GM12878 (cell line): ENCODE measurements around the gene TMEM14B. TPM values are rescaled to one million over a fixed set of nuclear protein-coding genes. Genes with fewer than 3 reads are reported as not detected.
"Not testable (repeated sequence)": the region's sequence is repeated elsewhere in the genome, so short reads cannot be mapped to it uniquely, and the experiment has no call there.

ENCODE experiments used
- ATAC-seq: fragments of 200-7000 bp; cut with Tn5 transposase; 3 replicates; pipeline ENCODE4 v1.9.1; 2020; ENCODE audit warnings: mild to moderate bottlenecking, moderate library complexity
- BruUV-seq: library from RNA; stranded (reverse); fragments of 400-500 nt; replicated peaks from 2 replicates; lab custom pipeline; 2021; lab: Mats Ljungman, UMichigan
- CTCF ChIA-PET: fragments of 300-600 bp; sonication (Branson Sonifier 250); formaldehyde crosslinking; extraction: SDS; loops from one replicate; lab custom pipeline; 2021; ENCODE audit warnings: inconsistent platforms; lab: Yijun Ruan, JAX
- POLR2A ChIA-PET: fragments of 350-600 bp; formaldehyde crosslinking; extraction: SDS; loops from one replicate; lab custom pipeline; 2021; ENCODE audit warnings: inconsistent platforms; lab: Charles Lee
- RAD21 ChIA-PET: fragments of 300-600 bp; sonication (Branson Sonifier 250); formaldehyde crosslinking; loops from one replicate; lab custom pipeline; 2023; ENCODE audit warnings: antibody characterized with exemption; ENCODE audit not compliant: unreplicated experiment; lab: Charles Lee
- SMC1A ChIA-PET: fragments of 300-600 bp; sonication (Branson Sonifier 250); formaldehyde crosslinking; loops from one replicate; lab custom pipeline; 2023; ENCODE audit not compliant: unreplicated experiment, uncharacterized antibody; lab: Charles Lee
- DNase-seq: peaks from one replicate; pipeline ENCODE4 v3.0.0-alpha.2; 2011; ENCODE audit warnings: low read depth, low spot score
- FAIRE-seq: peaks from 3 replicates; lab custom pipeline; 2011; peaks lifted over from hg19 to GRCh38; lab: Jason Lieb, UNC
- H2AFZ ChIP-seq: 2 replicates; pipeline ENCODE4 v1.6.0; 2011; ENCODE audit warnings: low read depth, low read length, control low read depth; ENCODE audit not compliant: control insufficient read depth
- H3K27ac ChIP-seq: 2 replicates; pipeline ENCODE4 v1.5.1; 2011; ENCODE audit warnings: control low read depth; ENCODE audit not compliant: control insufficient read depth, insufficient read depth
- H3K27me3 ChIP-seq, 2 experiments: replicated peaks in 1 of 2; 2 replicates each; pipeline versions ENCODE4 v1.6.0 to v1.6.1; 2011; ENCODE audit warnings: low read length in 1 of 2; ENCODE audit not compliant: control insufficient read depth in 2 of 2, insufficient read depth in 2 of 2
- H3K36me3 ChIP-seq, 2 experiments: 2 replicates each; pipeline ENCODE4 v1.5.1; 2011; ENCODE audit warnings: low read length in 1 of 2; ENCODE audit not compliant: control insufficient read depth in 2 of 2, insufficient read depth in 2 of 2
- H3K4me1 ChIP-seq: 2 replicates; pipeline ENCODE4 v1.6.1; 2011; ENCODE audit warnings: mild to moderate bottlenecking, low read length, moderate library complexity, mixed read lengths; ENCODE audit not compliant: control insufficient read depth, insufficient read depth
- H3K4me2 ChIP-seq: 2 replicates; pipeline ENCODE4 v1.6.0; 2011; ENCODE audit warnings: control low read depth; ENCODE audit not compliant: control insufficient read depth, insufficient read depth
- H3K4me3 ChIP-seq: fragments of 200-600 bp; sonication (generic); 2 replicates; pipeline ENCODE4 v1.5.1; 2016
- H3K79me2 ChIP-seq: 2 replicates; pipeline ENCODE4 v1.6.0; 2011; ENCODE audit warnings: low read length; ENCODE audit not compliant: control insufficient read depth, insufficient read depth
- H3K9ac ChIP-seq: 2 replicates; pipeline ENCODE4 v1.8.0; 2011; ENCODE audit warnings: low read length, control low read depth, mixed read lengths; ENCODE audit not compliant: control insufficient read depth, insufficient read depth
- H3K9me3 ChIP-seq: replicated peaks from 3 replicates; pipeline ENCODE4 v1.5.1; 2011; ENCODE audit warnings: mild to moderate bottlenecking, low read length; ENCODE audit not compliant: control insufficient read depth, insufficient read depth
- H4K20me1 ChIP-seq: 2 replicates; pipeline ENCODE4 v1.6.0; 2011; ENCODE audit not compliant: control insufficient read depth, insufficient read depth
- CBX5 ChIP-seq: sonication (generic); IDR thresholded peaks from 2 replicates; pipeline ENCODE4 v1.6.1; 2016; ENCODE audit warnings: low read depth, moderate library complexity, mild to moderate bottlenecking, inconsistent platforms
- CHD4 ChIP-seq: fragments of 200-600 bp; sonication (generic); IDR thresholded peaks from 2 replicates; pipeline ENCODE4 v1.6.1; 2016; ENCODE audit warnings: mild to moderate bottlenecking
- EED ChIP-seq: sonication (generic); IDR thresholded peaks from 2 replicates; pipeline ENCODE4 v1.6.1; 2016; ENCODE audit warnings: antibody characterized with exemption, low read depth
- EGR1 ChIP-seq, 2 experiments: IDR thresholded peaks; 1 replicate in 1 of 2; 2 replicates in 1 of 2; pipeline ENCODE4 v1.6.1; 2011 to 2012; ENCODE audit warnings: low read depth in 2 of 2, low read length in 2 of 2, borderline replicate concordance in 1 of 2, mild to moderate bottlenecking in 1 of 2, moderate library complexity in 1 of 2
- EP300 ChIP-seq, 2 experiments: fragments of 150-350 bp in 1 of 2; IDR thresholded peaks; 2 replicates each; pipeline ENCODE4 v1.6.1; 2011 to 2012; ENCODE audit warnings: low read depth in 2 of 2, low read length in 2 of 2, borderline replicate concordance in 1 of 2, improper control_type of control experiment in 1 of 2, inconsistent platforms in 1 of 2; ENCODE audit not compliant: control insufficient read depth in 1 of 2
- PAX8 ChIP-seq: fragments of 450-650 bp; IDR thresholded peaks from 2 replicates; pipeline ENCODE4 v1.6.1; 2017; ENCODE audit warnings: mild to moderate bottlenecking, moderate library complexity
- SPI1 ChIP-seq: IDR thresholded peaks from 2 replicates; pipeline ENCODE4 v1.6.1; 2011; ENCODE audit warnings: low read depth, mild to moderate bottlenecking, low read length, moderate library complexity, borderline replicate concordance; ENCODE audit not compliant: insufficient read depth
- SUZ12 ChIP-seq: fragments of 200-600 bp; sonication (generic); IDR thresholded peaks from one replicate; pipeline ENCODE4 v1.6.1; 2018; ENCODE audit warnings: antibody characterized with exemption, mild to moderate bottlenecking; ENCODE audit not compliant: unreplicated experiment
- TBL1XR1 ChIP-seq: IDR thresholded peaks from 2 replicates; pipeline ENCODE4 v1.6.1; 2012; ENCODE audit warnings: low read depth, low read length, improper control_type of control experiment
- ZNF274 ChIP-seq: IDR thresholded peaks from one replicate; pipeline ENCODE4 v1.8.0; 2011; ENCODE audit not compliant: insufficient read length, insufficient read depth
- WGBS: methylation state at CpG from one replicate; pipeline ENCODE4 v1.1.6; 2016; ENCODE audit warnings: low lambda C conversion rate; ENCODE audit not compliant: insufficient replicate concordance, insufficient coverage; ENCODE audit errors: missing lambda C conversion rate; 5-methylcytosine and 5-hydroxymethylcytosine counted together
- in situ Hi-C: fragments of 300-500 bp; cut with MboI; formaldehyde crosslinking; loops from 9 replicates; pipeline ENCODE4 v1.14.3; 2018; ENCODE audit warnings: mixed read lengths
- intact Hi-C: fragments of 100-400 bp; cut with micrococcal nuclease; formaldehyde crosslinking; loops from one replicate; pipeline ENCODE4 v1.14.2; 2022; ENCODE audit not compliant: unreplicated experiment
- polyA plus RNA-seq, 11 experiments: library from polyadenylated mRNA; depleted of rRNA in 4 of 11; unstranded in 6 of 11; stranded (reverse) in 5 of 11; fragments of >200 nt; fragmentation: Nextera tagmentation in 4 of 11; fragmentation: Illumina TruSeq in 1 of 11; extraction: Ambion mirVana in 4 of 11; extraction: Trizol in 1 of 11; gene quantifications; 1 replicate in 1 of 11; 2 replicates in 10 of 11; pipeline versions ENCODE4 v1.2.1 to v1.2.3, GENCODE V29; 2011 to 2016; ENCODE audit warnings: inconsistent platforms in 2 of 11, missing spikeins in 2 of 11, low read depth in 1 of 11
- total RNA-seq, 4 experiments: library from RNA; depleted of rRNA in 3 of 4; stranded (reverse); fragments of >200 nt in 3 of 4; fragmentation: Illumina TruSeq in 1 of 4; extraction: Trizol in 1 of 4; gene quantifications; 2 replicates each; pipeline versions ENCODE4 v1.2.1 to v1.2.3, GENCODE V29; 2013 to 2021
- TF ChIP-seq, protein P1 (sequence below): fragments of 450-650 bp; formaldehyde crosslinking; IDR thresholded peaks from 2 replicates; pipeline ENCODE4 v1.5.0; 2022; ENCODE audit warnings: mild to moderate bottlenecking, missing genetic modification characterization

The TMEM14B gene
- total and polyA plus RNA-seq, 10 of the 15 experiments (the other 5 are each of a cell fraction or from before 2014, with no cell fraction given), result 80.5 to 399 (median 136) TPM

DNA sequence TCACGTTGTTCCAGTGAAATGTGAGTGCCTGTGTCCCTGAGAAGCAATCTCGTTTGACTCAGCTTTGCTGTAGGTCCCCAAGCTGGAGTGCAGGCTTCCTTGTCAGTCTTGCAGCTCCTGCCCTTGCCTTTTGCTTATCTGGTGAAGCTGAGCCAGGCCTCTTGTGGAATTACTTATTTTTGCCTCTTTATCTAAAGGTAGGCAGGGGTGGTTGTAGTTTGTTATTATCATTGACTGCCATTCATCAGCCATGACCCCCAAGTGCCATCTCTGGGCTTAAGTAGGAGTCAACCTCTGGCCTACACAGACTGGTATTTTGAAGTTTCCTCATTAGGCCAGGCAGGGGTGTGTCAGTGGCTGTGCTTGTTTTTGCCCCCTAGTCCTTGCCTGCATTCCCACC, 2.1 kb downstream of the TMEM14B start (continued):
- TF ChIP-seq SUZ12 (no peak), ZNF274 (no peak), CHD4 (no peak), CBX5 (no peak), EGR1 (IDR thresholded peaks at IDR 0.05; ENCODE audit: borderline replicate concordance in 1 of 2, low read depth in 2 of 2, low read length in 2 of 2) (no peak), PAX8 (no peak), SPI1 (no peak), TBL1XR1 (no peak), EED (no peak), EP300 (IDR thresholded peaks at IDR 0.05; ENCODE audit: borderline replicate concordance in 1 of 2, control insufficient read depth in 1 of 2, low read depth in 2 of 2, low read length in 2 of 2) (no peak)
- TF ChIP-seq, protein P1, sequence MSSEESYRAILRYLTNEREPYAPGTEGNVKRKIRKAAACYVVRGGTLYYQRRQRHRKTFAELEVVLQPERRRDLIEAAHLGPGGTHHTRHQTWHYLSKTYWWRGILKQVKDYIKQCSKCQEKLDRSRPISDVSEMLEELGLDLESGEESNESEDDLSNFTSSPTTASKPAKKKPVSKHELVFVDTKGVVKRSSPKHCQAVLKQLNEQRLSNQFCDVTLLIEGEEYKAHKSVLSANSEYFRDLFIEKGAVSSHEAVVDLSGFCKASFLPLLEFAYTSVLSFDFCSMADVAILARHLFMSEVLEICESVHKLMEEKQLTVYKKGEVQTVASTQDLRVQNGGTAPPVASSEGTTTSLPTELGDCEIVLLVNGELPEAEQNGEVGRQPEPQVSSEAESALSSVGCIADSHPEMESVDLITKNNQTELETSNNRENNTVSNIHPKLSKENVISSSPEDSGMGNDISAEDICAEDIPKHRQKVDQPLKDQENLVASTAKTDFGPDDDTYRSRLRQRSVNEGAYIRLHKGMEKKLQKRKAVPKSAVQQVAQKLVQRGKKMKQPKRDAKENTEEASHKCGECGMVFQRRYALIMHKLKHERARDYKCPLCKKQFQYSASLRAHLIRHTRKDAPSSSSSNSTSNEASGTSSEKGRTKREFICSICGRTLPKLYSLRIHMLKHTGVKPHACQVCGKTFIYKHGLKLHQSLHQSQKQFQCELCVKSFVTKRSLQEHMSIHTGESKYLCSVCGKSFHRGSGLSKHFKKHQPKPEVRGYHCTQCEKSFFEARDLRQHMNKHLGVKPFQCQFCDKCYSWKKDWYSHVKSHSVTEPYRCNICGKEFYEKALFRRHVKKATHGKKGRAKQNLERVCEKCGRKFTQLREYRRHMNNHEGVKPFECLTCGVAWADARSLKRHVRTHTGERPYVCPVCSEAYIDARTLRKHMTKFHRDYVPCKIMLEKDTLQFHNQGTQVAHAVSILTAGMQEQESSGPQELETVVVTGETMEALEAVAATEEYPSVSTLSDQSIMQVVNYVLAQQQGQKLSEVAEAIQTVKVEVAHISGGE, result no peak

DNA sequence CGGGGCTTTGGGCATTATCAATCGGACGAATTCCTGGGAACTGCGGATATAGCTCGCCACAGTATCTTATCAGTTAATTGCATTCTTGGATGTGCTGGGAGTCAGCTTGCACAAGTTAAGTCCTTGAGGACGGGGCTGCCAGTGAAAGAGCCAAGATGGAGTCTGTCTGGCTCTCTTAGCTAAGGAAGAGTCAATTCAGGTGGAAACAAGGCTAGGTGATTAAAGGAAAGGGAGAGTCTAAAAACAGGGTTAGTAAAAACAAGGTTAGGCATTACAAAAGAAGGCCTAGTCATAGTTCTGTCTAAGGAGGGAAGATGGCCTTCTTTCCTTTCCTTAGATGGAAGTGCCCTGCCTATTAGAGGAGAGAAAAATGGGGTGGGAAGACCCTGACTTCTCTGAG, 3.0 kb downstream of the TMEM14B start:
- H3K4me3 ChIP-seq, ATAC-seq, H2AFZ ChIP-seq, in situ Hi-C loops, H3K4me2 ChIP-seq, FAIRE-seq, H3K4me1 ChIP-seq, RAD21 ChIA-PET, H3K27ac ChIP-seq, BruUV-seq, intact Hi-C loops, H3K27me3 ChIP-seq, H3K9me3 ChIP-seq, H4K20me1 ChIP-seq, H3K9ac ChIP-seq, DNase-seq: not testable (repeated sequence)
- ChIA-PET SMC1A (interaction anchor here (1.1 kb wide), 1 partner anchor 51 kb away, joined by 3 read pairs; no protein-coding TSS in a partner anchor), CTCF (interaction anchor here (0.6 kb wide), 1 partner anchor 14 kb away, joined by 3 read pairs; no protein-coding TSS in a partner anchor), POLR2A (interaction anchor here (0.6 kb wide), 1 partner anchor 251 kb away, joined by 3 read pairs; no protein-coding TSS in a partner anchor)
- WGBS, result 99% methylated on average over 6 of the region's 6 CpGs
- Histone ChIP-seq H3K79me2 (peaks cover 29% of the 10 kb centered on the region), H3K36me3 (peaks cover 1 to 18% of the 10 kb centered on the region in 2 experiments; a peak in 3 of 4 replicates)

DNA sequence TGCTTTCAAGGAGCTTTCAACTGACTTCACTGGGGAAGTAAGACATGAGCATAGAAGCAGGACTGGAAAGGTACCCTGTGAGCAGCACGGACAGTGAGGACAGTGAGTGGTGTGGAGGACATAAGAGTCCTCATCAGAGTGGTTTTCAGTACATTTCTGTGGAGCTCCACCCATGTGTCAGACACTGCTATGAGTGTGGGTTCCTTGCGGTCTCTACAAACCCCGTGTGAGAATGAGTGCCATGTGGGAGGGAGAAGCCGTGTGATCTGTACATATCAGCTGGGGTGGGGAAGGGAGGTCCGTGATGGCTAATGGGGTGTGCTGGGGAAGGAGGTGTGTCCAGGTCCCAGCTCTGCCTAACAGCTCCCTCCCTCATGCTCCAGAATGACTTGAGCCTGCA, 4.2 kb downstream of the TMEM14B start:
- H3K4me1 ChIP-seq, SMC1A ChIA-PET, H3K4me3 ChIP-seq, BruUV-seq, H3K9ac ChIP-seq, DNase-seq, H3K4me2 ChIP-seq, in situ Hi-C loops, H3K9me3 ChIP-seq, ATAC-seq, CTCF ChIA-PET, H3K27ac ChIP-seq, RAD21 ChIA-PET, intact Hi-C loops, H2AFZ ChIP-seq, H3K27me3 ChIP-seq, H4K20me1 ChIP-seq, FAIRE-seq: not testable (repeated sequence)
- 78% methylated on average over 4 of the region's 5 CpGs for WGBS
- Histone ChIP-seq H3K79me2 (peaks cover 29% of the 10 kb centered on the region), H3K36me3 (peaks cover 1 to 18% of the 10 kb centered on the region in 2 experiments; a peak in 3 of 4 replicates)
- POLR2A ChIA-PET, result interaction anchor here (0.6 kb wide), 1 partner anchor 9 kb away, joined by 3 read pairs; no protein-coding TSS in a partner anchor
